COLO668 (cell line): ENCODE results near the gene PFKP.

Experiments
- DNase-seq: peaks from one replicate; lab custom pipeline; 2025; ENCODE audit not compliant: unreplicated experiment; lab: John Stamatoyannopoulos, UW

PFKP gene

GRCh38 chr10:3067118-3067858, at the start of gene PFKP:
Gene PFKP, plus strand, starts transcription at chr10:3067548. Its CDS starts 48 bp downstream, at chr10:3067596.
- peak; percentile 51 for DNase-seq

GRCh38 chr10:3018247-3018646, 49.1 kb upstream of the PFKP start:
- no peak for DNase-seq

- DNase-seq: no peak
These were observed 47.0 kb upstream of the PFKP start for GRCh38 chr10:3020311-3020710.

- DNase-seq: no peak
These were observed 46.5 kb upstream of the PFKP start for GRCh38 chr10:3020881-3021280.

GRCh38 chr10:3022027-3022426, 45.3 kb upstream of the PFKP start:
- DNase-seq: no peak

GRCh38 chr10:3023892-3024291, 43.5 kb upstream of the PFKP start:
- no peak for DNase-seq

- no peak for DNase-seq
These were observed 42.2 kb upstream of the PFKP start for GRCh38 chr10:3025026-3025683.

GRCh38 chr10:3027866-3028265, 39.5 kb upstream of the PFKP start:
- DNase-seq: no peak

GRCh38 chr10:3028441-3028840, 38.9 kb upstream of the PFKP start:
- no peak for DNase-seq

GRCh38 chr10:3030765-3031164, 36.6 kb upstream of the PFKP start:
- DNase-seq: no peak

- DNase-seq: no peak
These were observed 35.9 kb upstream of the PFKP start for GRCh38 chr10:3031490-3031889.

GRCh38 chr10:3033925-3034324, 33.4 kb upstream of the PFKP start:
- DNase-seq: no peak

GRCh38 chr10:3034616-3035015, 32.7 kb upstream of the PFKP start:
- no peak for DNase-seq

GRCh38 chr10:3036155-3037021, 31.0 kb upstream of the PFKP start:
- no peak for DNase-seq

GRCh38 chr10:3037182-3037581, 30.2 kb upstream of the PFKP start:
- no peak for DNase-seq

- DNase-seq: no peak
These were observed 27.3 kb upstream of the PFKP start for GRCh38 chr10:3040069-3040468.

GRCh38 chr10:3042589-3042988, 24.8 kb upstream of the PFKP start:
- no peak for DNase-seq

- DNase-seq: peak; percentile 61
These were observed 23.6 kb upstream of the PFKP start for GRCh38 chr10:3043512-3044368.

GRCh38 chr10:3045471-3046209, 21.7 kb upstream of the PFKP start:
- DNase-seq: no peak

GRCh38 chr10:3046210-3046779, 21.1 kb upstream of the PFKP start:
- DNase-seq: peak; percentile 40
